ENCODE measurements around the gene ROBO1.

Gene ROBO1

DNA sequence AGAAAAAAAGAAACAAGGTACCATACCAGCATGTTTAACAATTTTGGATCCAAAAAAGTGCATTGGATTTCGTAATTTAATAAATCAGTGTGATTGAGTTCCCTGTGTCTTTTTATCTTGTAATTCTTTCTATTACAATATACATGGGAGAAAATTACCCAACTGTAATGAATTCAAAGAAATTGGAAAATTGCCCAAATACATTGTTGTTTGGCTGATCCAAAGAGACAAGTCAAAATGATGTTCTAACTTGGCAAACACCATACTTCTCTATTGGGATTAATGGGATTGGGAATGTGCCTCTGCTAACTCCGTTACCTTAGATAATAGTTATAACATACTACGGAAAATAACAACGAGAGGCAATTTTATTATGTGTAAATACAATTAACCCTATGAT is 1097.1 kb downstream of the ROBO1 start:
- DNase-seq: no peak

- DNase-seq: no peak
These were observed 1097.7 kb downstream of the ROBO1 start for GRCh38 chr3:78670094-78670493.

- no peak for DNase-seq
These were observed 1099.5 kb downstream of the ROBO1 start for GRCh38 chr3:78668302-78668701.

DNA sequence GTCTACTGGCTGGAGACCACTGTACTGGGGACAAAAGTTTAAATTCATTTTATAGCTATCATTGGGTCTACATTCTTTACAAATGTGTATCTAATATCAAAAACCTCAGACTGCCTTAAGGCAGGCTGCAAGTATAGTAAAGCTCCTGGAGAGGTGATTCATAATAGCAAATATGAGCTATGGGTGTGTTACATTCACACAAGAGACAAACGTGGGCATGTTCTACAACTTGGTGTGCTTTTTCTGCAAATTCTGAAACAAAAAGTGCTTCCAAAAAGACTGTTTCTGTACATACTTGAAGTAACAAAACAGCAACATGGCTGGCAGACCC is 1101.4 kb downstream of the ROBO1 start:
- peak; percentile 66 for DNase-seq

GRCh38 chr3:78665776-78666469 is 1101.9 kb downstream of the ROBO1 start:
- peak; percentile 5 for DNase-seq

GRCh38 chr3:78665101-78665500 is 1102.7 kb downstream of the ROBO1 start:
- DNase-seq: no peak

DNA sequence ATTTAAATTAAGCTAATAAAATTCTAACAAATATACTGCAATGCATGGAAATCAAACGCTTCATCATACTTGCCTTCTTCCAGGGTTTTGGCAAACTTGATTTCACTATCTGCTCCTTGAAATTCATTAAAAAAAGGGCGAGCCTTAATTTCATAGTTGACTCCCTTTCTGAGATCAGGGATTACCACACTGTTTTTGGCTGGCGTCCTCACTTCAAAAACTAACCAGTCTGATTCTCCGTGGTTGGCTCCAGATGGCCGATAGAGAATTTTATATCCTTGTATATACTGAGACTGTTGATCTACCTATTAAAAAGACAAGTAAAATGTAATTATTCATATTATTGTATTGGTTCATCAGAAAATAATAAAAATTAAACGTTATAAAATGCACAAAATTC is 1106.8 kb downstream of the ROBO1 start:
- no peak for DNase-seq

- peak; percentile 55 for DNase-seq
These were observed 1108.3 kb downstream of the ROBO1 start for GRCh38 chr3:78659386-78659987.

DNA sequence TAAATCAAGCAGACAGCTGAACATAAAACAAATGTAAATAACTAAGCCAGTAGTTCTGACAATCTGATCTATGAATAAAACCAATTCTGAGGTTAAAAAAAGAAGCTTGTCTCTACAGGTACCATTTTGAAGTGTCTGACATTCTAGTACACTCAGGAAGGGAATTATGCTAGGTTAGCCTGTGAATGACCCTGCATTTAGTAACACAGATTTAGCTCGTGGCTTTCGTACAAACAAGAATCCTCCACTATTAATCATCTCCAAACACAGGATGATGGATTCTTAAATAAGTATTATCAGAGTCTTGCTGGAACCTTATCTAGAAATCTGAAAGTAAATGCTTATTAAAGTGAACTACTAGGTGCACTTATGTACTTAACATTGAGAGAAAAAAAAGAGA is 1120.1 kb downstream of the ROBO1 start:
- no peak for DNase-seq

DNA sequence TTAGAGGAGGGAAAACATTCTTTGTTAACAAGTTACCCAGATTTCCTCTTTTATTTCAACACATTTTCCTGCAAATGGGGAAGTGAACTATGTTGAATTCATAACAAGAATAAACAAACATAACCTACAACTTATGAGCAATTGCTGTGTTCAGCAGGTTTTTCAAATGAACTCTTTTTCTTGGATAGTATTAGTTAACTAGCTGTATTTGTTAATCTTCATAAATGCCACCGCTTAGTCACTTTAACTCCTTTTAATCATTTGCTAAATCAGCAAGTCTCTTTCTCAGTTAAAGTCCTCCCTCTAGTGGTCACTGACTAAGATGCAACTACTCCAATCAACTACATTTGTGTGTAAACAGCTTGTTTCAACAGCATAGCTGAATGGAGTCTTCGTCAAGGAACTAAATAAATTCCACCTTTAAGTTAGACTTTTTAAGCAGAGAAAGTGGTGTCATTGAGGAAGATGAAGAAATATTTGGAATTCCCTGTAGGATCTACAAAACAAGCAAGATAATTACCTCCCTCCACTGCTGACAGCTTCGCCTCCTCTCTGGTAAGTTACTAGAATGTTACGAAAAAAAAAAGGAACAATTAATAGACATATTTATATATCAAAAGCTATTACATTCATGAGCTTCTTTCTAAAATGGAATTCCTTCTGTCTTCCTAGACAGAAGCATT is 1122.0 kb downstream of the ROBO1 start:
- peak; percentile 75 for DNase-seq

GRCh38 chr3:78644847-78645246 is 1123.0 kb downstream of the ROBO1 start:
- DNase-seq: no peak

DNA sequence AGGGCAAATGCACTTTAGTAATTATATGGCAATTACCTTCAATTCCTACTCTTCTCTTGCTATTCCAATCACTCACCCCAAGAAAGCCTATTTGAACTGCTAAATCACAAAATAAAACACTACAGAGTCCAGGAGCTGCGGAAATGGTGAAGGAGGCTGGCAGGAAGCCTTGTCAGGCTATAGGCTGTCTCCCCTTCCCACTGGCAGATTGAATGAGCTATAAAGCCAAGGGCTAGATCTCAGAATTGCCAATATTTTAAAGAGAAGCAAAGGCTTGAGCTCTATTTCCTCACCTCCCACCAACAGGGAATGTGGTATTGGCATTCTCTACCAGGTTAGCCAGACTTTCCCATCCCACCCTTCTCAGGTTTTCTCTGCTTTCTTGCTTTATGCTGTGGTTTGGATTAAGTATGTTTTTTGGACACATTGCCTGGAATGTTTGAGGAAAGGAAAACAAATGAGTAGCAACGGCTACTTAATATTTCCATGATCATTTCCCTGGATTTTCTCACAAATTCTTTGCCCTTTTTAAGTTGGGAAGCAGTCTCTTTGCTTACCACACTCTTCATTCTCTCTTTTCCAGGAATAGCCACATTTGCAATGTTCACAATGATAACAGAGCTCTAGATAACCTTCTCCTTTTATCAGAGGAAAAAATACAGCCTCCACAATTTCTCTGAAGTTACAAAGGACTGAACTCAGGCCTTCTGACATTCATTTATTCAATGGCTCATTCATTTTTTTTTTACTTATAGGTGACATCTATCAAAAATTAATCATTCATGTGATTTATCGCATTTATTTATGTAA is 1125.4 kb downstream of the ROBO1 start:
- peak; percentile 5 for DNase-seq

- DNase-seq: no peak
These were observed 1126.1 kb downstream of the ROBO1 start for GRCh38 chr3:78641703-78642102.

DNA sequence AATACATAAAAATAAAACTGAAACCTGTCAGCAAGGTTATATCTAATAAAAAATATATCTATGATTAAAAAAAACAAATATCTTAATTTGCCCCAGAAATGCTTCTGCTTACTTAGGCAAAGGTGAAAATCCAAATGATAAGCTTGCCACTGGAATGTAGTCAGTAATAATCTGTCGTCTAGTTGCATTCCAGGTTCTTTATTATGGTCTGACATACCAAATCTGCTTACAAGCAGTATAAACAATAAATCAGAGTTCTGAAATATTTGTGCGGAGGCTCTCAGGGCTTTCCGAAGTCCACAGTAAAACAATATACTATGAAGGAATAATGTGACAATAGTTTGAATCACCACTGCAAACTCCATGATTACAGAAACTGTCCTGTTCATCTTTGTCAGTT is 1133.5 kb downstream of the ROBO1 start:
- DNase-seq: peak; percentile 4

DNA sequence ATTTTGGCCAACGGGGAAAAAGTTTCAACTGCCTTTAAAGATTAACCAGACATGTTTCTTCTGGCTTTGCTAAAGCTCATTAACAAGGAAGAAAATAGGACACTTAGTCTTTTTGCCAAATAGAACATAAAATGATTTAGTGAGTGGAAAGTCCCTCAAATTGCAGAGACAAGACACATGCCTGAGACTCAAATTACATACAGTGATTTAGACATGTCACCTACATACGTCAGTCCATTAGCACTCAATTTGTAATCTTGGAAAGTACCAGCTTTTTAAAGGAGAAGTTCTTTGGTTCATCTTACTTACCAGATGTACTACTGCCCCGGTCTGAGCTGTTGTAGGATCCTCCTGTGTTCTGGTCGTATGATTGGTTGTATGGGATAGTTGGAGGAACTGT is 1134.2 kb downstream of the ROBO1 start:
- DNase-seq: peak; percentile 10

DNA sequence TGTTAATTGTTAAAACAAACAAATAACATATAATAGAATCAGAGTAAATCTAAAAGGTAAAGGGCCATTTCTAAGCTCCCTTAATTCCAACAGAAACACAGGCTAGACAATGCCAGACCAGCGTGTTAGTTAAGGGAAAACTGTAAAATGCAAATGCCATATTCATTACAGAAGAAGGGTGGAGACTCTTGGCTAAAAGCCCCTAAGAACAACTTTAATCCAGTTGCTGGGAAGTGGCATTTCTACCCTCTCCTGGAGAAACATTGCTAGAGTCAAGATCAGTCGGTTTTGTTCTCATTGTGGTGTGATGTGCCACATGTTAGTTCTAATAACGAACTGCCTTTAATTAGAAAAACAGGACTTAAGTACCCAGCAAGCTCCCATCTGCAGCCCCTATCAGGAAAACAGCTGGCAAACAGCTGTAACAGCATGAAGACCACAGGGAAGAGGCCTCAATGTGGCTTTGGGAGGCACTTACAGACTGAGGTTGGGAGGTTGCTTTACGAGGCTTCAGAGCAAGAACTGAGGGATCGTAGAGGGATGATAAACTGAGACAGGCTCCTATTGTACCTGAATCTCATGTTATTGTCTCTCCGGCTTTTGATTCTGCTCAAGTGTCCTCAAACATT is 1134.8 kb downstream of the ROBO1 start:
- peak; percentile 7 for DNase-seq

GRCh38 chr3:78629544-78629943 is 1138.3 kb downstream of the ROBO1 start:
- no peak for DNase-seq

GRCh38 chr3:78621061-78621716 is 1146.6 kb downstream of the ROBO1 start:
- peak; percentile 37 for DNase-seq

GRCh38 chr3:78614486-78614885 is 1153.3 kb downstream of the ROBO1 start:
- no peak for DNase-seq

- no peak for DNase-seq
These were observed 1154.3 kb downstream of the ROBO1 start for GRCh38 chr3:78613421-78613879.

GRCh38 chr3:78611278-78611677 is 1156.5 kb downstream of the ROBO1 start:
- no peak for DNase-seq

Data from fibroblast of skin of scalp (primary cell).